SK-N-SH (cell line): ENCODE measurements around the gene RAMP3. TPM values are rescaled to one million over a fixed set of nuclear protein-coding genes. Genes with fewer than 3 reads are reported as not detected.

Experiments
- CTCF ChIA-PET: fragments of 300-600, 350-600 bp; formaldehyde crosslinking; extraction: SDS; loops from one replicate; lab custom pipeline; 2021; lab: Yijun Ruan, JAX
- POLR2A ChIA-PET: fragments of 350-600 bp; sonication (Branson Sonifier 250); formaldehyde crosslinking; extraction: SDS; loops from one replicate; lab custom pipeline; 2020; ENCODE audit warnings: antibody characterized with exemption, inconsistent platforms; lab: Yijun Ruan, JAX
- DNase-seq: peaks from one replicate; pipeline ENCODE4 v3.0.0; 2012
- H2AFZ ChIP-seq: fragments of 200-600 bp; sonication (generic); 2 replicates; pipeline ENCODE4 v1.8.1; 2016; ENCODE audit warnings: antibody characterized with exemption, mild to moderate bottlenecking, low read depth
- H3F3A ChIP-seq: fragments of 200-600 bp; sonication (generic); replicated peaks from 2 replicates; pipeline ENCODE3; 2016; ENCODE audit warnings: antibody characterized with exemption, mild to moderate bottlenecking; ENCODE audit not compliant: insufficient read depth
- H3K27ac ChIP-seq, 2 experiments: fragments of 200-500 bp in 1 of 2; fragments of 200-600 bp in 1 of 2; sonication (Bioruptor generic) in 1 of 2; sonication (generic), shearing (Covaris generic) in 1 of 2; 2 replicates each; pipeline versions ENCODE4 v1.5.1 to v1.6.1; 2014 to 2016; ENCODE audit warnings: low read depth in 2 of 2, inconsistent platforms in 1 of 2, low read length in 1 of 2, mild to moderate bottlenecking in 1 of 2, mixed read lengths in 1 of 2
- H3K27me3 ChIP-seq: fragments of 200-600 bp; sonication (generic), shearing (Covaris generic); 2 replicates; pipeline ENCODE4 v1.6.1; 2016; ENCODE audit warnings: mixed run types; ENCODE audit not compliant: insufficient read depth
- H3K36me3 ChIP-seq, 2 experiments: fragments of 200-500 bp in 1 of 2; fragments of 200-600 bp in 1 of 2; sonication (Bioruptor generic) in 1 of 2; sonication (generic) in 1 of 2; replicated peaks in 1 of 2; 2 replicates each; pipeline versions ENCODE3 to v1.5.1; 2014 to 2016; ENCODE audit warnings: low read length in 1 of 2, mild to moderate bottlenecking in 1 of 2; ENCODE audit not compliant: insufficient read depth in 2 of 2, control insufficient read depth in 1 of 2
- H3K4me1 ChIP-seq, 2 experiments: fragments of 200-500 bp in 1 of 2; fragments of 200-600 bp in 1 of 2; sonication (Bioruptor generic) in 1 of 2; sonication (generic), shearing (Covaris generic) in 1 of 2; 2 replicates each; pipeline versions ENCODE4 v1.5.1 to v1.6.1; 2014 to 2016; ENCODE audit warnings: low read depth in 1 of 2, low read length in 1 of 2, mixed run types in 1 of 2; ENCODE audit not compliant: insufficient read depth in 2 of 2, control insufficient read depth in 1 of 2
- H3K4me2 ChIP-seq: fragments of 200-600 bp; sonication (generic), shearing (Covaris generic); 2 replicates; pipeline ENCODE4 v1.6.1; 2017; ENCODE audit warnings: mixed run types
- H3K4me3 ChIP-seq, 2 experiments: fragments of 200-500 bp in 1 of 2; fragments of 200-600 bp in 1 of 2; sonication (Bioruptor generic) in 1 of 2; sonication (generic), shearing (Covaris generic) in 1 of 2; 2 replicates each; pipeline versions ENCODE4 v1.5.1 to v1.8.1; 2014 to 2016; ENCODE audit warnings: low read depth in 2 of 2, inconsistent platforms in 1 of 2, low read length in 1 of 2, mild to moderate bottlenecking in 1 of 2, mixed read lengths in 1 of 2, moderate library complexity in 1 of 2
- H3K79me2 ChIP-seq: fragments of 200-600 bp; sonication (generic); 2 replicates; pipeline ENCODE4 v1.8.1; 2017; ENCODE audit warnings: mild to moderate bottlenecking; ENCODE audit not compliant: insufficient read depth
- H3K9ac ChIP-seq: fragments of 200-600 bp; sonication (generic); 2 replicates; pipeline ENCODE4 v1.6.1; 2017; ENCODE audit warnings: mixed run types
- H3K9me2 ChIP-seq: fragments of 200-600 bp; sonication (generic); 2 replicates; pipeline ENCODE4 v1.6.1; 2017; ENCODE audit warnings: mixed run types
- H3K9me3 ChIP-seq: fragments of 200-600 bp; sonication (generic); 2 replicates; pipeline ENCODE4 v1.6.1; 2017; ENCODE audit warnings: mixed run types, mild to moderate bottlenecking, moderate library complexity
- H4K20me1 ChIP-seq: fragments of 200-600 bp; sonication (generic); 2 replicates; pipeline ENCODE4 v1.6.1; 2017; ENCODE audit warnings: mild to moderate bottlenecking, mixed run types; ENCODE audit not compliant: insufficient read depth
- FOSL2 ChIP-seq: IDR thresholded peaks from 2 replicates; pipeline ENCODE4 v1.4.0; 2012; ENCODE audit warnings: low read depth, mild to moderate bottlenecking, moderate library complexity, borderline replicate concordance
- FOXJ3 ChIP-seq: sonication (generic); formaldehyde crosslinking; IDR thresholded peaks from 2 replicates; pipeline ENCODE4 v1.5.1; 2020; ENCODE audit warnings: mild to moderate bottlenecking, missing genetic modification reagents
- JUND ChIP-seq: IDR thresholded peaks from 2 replicates; pipeline ENCODE4 v1.4.0; 2012
- NRF1 ChIP-seq: IDR thresholded peaks from 2 replicates; pipeline ENCODE4 v1.6.1; 2012; ENCODE audit warnings: low read depth, mild to moderate bottlenecking, low read length
- POLR2AphosphoS5 ChIP-seq: IDR thresholded peaks from 2 replicates; pipeline ENCODE4 v1.6.1; 2012; ENCODE audit warnings: low read depth, low read length
- RAD21 ChIP-seq: IDR thresholded peaks from 2 replicates; pipeline ENCODE4 v1.6.1; 2012; ENCODE audit warnings: mild to moderate bottlenecking, low read length
- RCOR1 ChIP-seq: fragments of 150-350 bp; IDR thresholded peaks from 2 replicates; pipeline ENCODE4 v1.6.1; 2017; ENCODE audit warnings: antibody characterized with exemption, low read length
- SIN3A ChIP-seq: IDR thresholded peaks from 2 replicates; pipeline ENCODE4 v1.6.1; 2012; ENCODE audit warnings: low read depth, mild to moderate bottlenecking, low read length, moderate library complexity, borderline replicate concordance
- TEAD4 ChIP-seq: IDR thresholded peaks from 2 replicates; pipeline ENCODE4 v1.4.0; 2012; ENCODE audit warnings: mild to moderate bottlenecking, borderline replicate concordance; ENCODE audit not compliant: insufficient read depth
- USF1 ChIP-seq: IDR thresholded peaks from 2 replicates; pipeline ENCODE4 v1.4.0; 2012; ENCODE audit warnings: low read depth, borderline replicate concordance
- whole genome bisulfite sequencing: methylation state at CpG from one replicate; pipeline ENCODE4 v1.1.6; 2017; ENCODE audit warnings: low lambda C conversion rate; 5-methylcytosine and 5-hydroxymethylcytosine counted together
- polyA plus RNA-seq, 3 experiments: library from polyadenylated mRNA; depleted of rRNA; stranded (reverse); fragments of >200 nt; gene quantifications; 2 replicates each; pipeline ENCODE4 v1.2.3, GENCODE V29; 2012
- TF ChIP-seq, protein P1 (sequence below): fragments of 150-350 bp; IDR thresholded peaks from 2 replicates; pipeline ENCODE4 v1.6.1; 2017; ENCODE audit warnings: antibody characterized with exemption, low read length, low read depth, borderline replicate concordance

Gene RAMP3
- polyA plus RNA-seq, 1 of the 3 experiments (the other 2 are of a cell fraction): not detected

DNA sequence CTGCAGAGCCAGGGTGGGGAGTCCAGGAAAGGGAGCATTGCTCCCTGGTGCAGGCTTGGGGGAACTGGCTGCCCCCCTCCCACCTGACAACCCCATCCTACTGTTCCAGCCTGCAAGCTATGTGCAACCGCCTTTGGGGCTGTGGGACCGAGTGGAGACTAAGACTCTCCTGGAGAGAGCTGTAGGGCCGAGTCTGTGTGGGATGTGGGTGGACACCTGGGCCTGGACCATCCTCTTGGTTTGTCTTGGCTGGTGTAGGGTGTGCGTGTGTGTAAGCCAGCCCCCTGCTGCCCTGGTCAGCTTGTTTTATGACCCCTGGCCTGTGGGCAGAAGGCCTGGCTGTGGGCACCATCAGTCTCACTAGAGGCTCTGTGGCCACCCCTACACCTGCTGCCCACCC lies 1.6 kb upstream of the RAMP3 start:
- no peak for TF ChIP-seq FOXJ3
- TF ChIP-seq FOSL2: no peak
- no peak for TF ChIP-seq NRF1
- no peak for TF ChIP-seq JUND
- no peak for TF ChIP-seq POLR2AphosphoS5
- TF ChIP-seq USF1: no peak
- TF ChIP-seq TEAD4: no peak
- TF ChIP-seq, protein P1, sequence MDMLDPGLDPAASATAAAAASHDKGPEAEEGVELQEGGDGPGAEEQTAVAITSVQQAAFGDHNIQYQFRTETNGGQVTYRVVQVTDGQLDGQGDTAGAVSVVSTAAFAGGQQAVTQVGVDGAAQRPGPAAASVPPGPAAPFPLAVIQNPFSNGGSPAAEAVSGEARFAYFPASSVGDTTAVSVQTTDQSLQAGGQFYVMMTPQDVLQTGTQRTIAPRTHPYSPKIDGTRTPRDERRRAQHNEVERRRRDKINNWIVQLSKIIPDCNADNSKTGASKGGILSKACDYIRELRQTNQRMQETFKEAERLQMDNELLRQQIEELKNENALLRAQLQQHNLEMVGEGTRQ: no peak
- TF ChIP-seq RCOR1: no peak
- Histone ChIP-seq H3K36me3 (no peaks in the 10 kb centered on the region), H4K20me1 (no peaks in the 10 kb centered on the region), H3K27ac (no peak overlapping the region), H3K4me1 (peaks cover 0 to 9% of the 10 kb centered on the region in 2 experiments; a peak in 1 of 4 replicates), H3K9ac (no peak overlapping the region), H3F3A (peaks cover 3% of the 10 kb centered on the region), H3K4me3 (no peak overlapping the region), H2AFZ (no peak overlapping the region), H3K9me3 (no peaks in the 10 kb centered on the region), H3K9me2 (no peaks in the 10 kb centered on the region), H3K27me3 (peaks cover 29% of the 10 kb centered on the region), H3K4me2 (no peak overlapping the region), H3K79me2 (no peaks in the 10 kb centered on the region)
- 55% methylated on average over 3 of the region's 4 CpGs for WGBS
- DNase-seq: no peak
- POLR2A ChIA-PET: no interaction called here
- CTCF ChIA-PET: interaction anchor here (1.1 to 14.4 kb wide), 9 partner anchors 18 to 699 kb away, joined by 3 to 201 read pairs (median 17); no protein-coding TSS in a partner anchor

- no peak overlapping the region; a peak in 1 of 4 replicates for H3K4me3 ChIP-seq
- CTCF ChIA-PET: interaction anchor here (1.5 to 14.4 kb wide), 10 partner anchors 9 to 698 kb away, joined by 5 to 201 read pairs (median 9); no protein-coding TSS in a partner anchor
- H2AFZ ChIP-seq: no peak overlapping the region
- 64% methylated on average over 7 of the region's 8 CpGs for WGBS
- DNase-seq: no peak
- H3K36me3 ChIP-seq: no peaks in the 10 kb centered on the region
- peaks cover 29% of the 10 kb centered on the region for H3K27me3 ChIP-seq
- POLR2A ChIA-PET: no interaction called here
- H3K4me1 ChIP-seq: peaks cover 0 to 14% of the 10 kb centered on the region in 2 experiments; a peak in 1 of 4 replicates
- peaks cover 3% of the 10 kb centered on the region for H3F3A ChIP-seq
- no peak overlapping the region for H3K27ac ChIP-seq
- H3K9ac ChIP-seq: no peak overlapping the region
- H3K9me2 ChIP-seq: no peaks in the 10 kb centered on the region
- H3K4me2 ChIP-seq: no peak overlapping the region
- H4K20me1 ChIP-seq: no peaks in the 10 kb centered on the region
- no peaks in the 10 kb centered on the region for H3K79me2 ChIP-seq
- H3K9me3 ChIP-seq: no peaks in the 10 kb centered on the region
- no peak for TF ChIP-seq JUND
- no peak for TF ChIP-seq SIN3A
- TF ChIP-seq TEAD4: no peak
- TF ChIP-seq RAD21: no peak
- TF ChIP-seq, all 33 proteins: peak for 0
Observed at GRCh38 chr7:45156516-45157272, 897 bp upstream of the RAMP3 start.
